Renal pelvis (tissue), 4 donors: Measurements from ENCODE around the gene LRRK1. TPM values are rescaled to one million over a fixed set of nuclear protein-coding genes. Genes with fewer than 3 reads are reported as not detected.

Source experiments
- DNase-seq: peaks from one replicate; pipeline ENCODE4 v3.0.0-alpha.2; 2013
- polyA plus RNA-seq, 3 donors: library from polyadenylated mRNA; unstranded; fragments of 120-200 nt; gene quantifications; one replicate each; pipeline ENCODE4 v1.2.1, GENCODE V29; 2013; ENCODE audit not compliant: insufficient read length in 3 of 3

Gene LRRK1
- polyA plus RNA-seq, 3 donors = 2.7 to 3.9 (median 3.8) TPM

GRCh38 chr15:100972975-100973350 is 53.8 kb downstream of the LRRK1 start:
- no peak for DNase-seq

DNA sequence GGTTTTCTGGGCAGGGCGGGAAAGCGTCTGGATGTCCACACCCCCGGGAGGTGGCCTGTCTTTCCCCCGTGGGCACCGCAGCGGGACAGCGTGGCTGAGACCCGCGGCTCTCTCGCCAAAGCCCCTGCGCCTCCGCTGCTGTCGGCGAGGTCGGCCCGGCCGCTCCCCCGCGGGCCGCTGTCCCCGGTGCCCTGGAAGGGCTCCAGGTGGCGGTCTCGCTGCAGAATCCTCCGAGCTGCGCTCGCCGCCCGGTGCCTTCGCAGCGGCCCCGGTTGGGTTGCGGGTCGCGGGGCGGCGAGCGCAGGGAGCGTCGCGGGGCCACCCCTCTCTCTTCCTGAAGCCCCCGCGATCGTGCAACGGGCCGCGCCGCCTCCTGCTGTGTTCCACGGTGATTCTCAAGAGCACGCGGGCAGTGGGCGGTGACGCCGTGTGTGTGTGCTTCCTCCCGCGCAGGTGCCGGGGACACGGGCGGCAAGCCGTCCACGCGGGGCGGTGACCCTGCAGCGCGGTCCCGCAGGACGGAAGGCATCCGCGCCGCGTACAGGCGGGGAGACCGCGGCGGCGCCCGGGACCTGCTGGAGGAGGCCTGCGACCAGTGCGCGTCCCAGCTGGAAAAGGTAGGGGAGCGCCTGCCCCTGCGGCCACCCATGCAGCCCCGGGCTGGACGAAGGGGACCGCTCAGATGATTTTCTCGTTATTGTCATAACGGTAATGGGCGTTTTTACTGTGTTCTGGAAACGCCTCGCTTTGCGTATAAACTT is 54.4 kb downstream of the LRRK1 start:
- DNase-seq = no peak

DNA sequence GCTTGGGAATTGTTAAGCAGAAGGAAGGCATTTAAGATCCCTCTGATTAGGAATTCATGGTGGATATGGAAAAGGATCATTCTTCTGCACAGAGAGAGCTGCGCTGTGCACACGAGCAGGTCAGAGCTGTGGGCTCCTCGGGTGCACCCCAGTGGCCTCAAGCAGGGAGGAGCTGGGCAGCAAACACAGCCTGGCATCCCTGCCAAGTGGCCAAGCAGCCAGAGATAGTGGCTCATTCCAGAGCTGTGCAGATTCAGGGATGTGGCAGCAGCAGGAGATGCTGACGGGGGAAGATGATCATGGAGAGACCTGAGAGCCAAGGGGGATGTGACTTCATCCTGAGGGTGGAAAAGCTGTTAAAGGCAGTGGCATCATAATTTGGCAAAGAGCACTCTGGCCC is 55.9 kb downstream of the LRRK1 start:
- DNase-seq = no peak

GRCh38 chr15:100980410-100981046 is 61.4 kb downstream of the LRRK1 start:
- DNase-seq = no peak

- no peak for DNase-seq
These were observed 61.9 kb downstream of the LRRK1 start for GRCh38 chr15:100981086-100981485.

DNA sequence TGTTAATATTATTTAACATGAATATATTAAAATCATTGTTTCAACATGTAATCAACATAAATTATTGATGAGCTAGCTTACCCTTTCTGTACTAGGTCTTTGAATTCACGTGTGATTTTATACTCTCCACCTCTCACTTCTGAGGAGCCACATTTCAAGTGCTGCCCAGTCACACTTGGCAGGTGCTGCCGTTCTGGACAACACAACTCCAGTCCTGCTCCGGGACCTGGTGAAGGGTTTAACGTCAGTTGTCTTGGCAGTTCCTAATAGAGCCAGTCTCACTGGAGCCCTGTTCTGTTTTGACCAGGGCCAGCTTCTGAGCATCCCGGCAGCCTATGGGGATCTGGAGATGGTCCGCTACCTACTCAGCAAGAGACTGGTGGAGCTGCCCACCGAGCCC is 64.1 kb downstream of the LRRK1 start:
- no peak for DNase-seq

GRCh38 chr15:100985401-100985800 is 66.2 kb downstream of the LRRK1 start:
- DNase-seq = no peak

- no peak for DNase-seq
These were observed 67.2 kb downstream of the LRRK1 start for GRCh38 chr15:100986158-100986896.

DNA sequence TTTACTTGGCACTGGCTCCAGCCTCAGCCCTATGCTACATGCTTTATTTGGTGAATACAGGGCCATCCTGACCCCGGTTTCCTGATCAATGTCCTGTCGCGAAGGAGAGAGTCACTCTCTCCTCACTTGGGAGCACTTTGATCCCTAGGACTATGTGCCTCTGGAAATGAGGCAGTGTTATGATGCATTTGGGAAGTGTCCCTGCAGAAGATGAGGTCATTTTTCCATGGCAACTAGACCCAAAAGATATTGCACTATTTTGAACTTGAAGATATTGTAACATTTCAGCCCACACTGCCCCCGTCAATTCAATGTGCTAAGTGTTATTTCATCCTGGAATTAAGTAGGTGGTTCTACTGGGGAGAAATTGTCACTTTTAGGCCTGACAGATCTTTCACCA is 68.0 kb downstream of the LRRK1 start:
- no peak for DNase-seq

- DNase-seq = no peak
These were observed 69.1 kb downstream of the LRRK1 start for GRCh38 chr15:100988297-100988696.

GRCh38 chr15:100988857-100989256 is 69.7 kb downstream of the LRRK1 start:
- no peak for DNase-seq

DNA sequence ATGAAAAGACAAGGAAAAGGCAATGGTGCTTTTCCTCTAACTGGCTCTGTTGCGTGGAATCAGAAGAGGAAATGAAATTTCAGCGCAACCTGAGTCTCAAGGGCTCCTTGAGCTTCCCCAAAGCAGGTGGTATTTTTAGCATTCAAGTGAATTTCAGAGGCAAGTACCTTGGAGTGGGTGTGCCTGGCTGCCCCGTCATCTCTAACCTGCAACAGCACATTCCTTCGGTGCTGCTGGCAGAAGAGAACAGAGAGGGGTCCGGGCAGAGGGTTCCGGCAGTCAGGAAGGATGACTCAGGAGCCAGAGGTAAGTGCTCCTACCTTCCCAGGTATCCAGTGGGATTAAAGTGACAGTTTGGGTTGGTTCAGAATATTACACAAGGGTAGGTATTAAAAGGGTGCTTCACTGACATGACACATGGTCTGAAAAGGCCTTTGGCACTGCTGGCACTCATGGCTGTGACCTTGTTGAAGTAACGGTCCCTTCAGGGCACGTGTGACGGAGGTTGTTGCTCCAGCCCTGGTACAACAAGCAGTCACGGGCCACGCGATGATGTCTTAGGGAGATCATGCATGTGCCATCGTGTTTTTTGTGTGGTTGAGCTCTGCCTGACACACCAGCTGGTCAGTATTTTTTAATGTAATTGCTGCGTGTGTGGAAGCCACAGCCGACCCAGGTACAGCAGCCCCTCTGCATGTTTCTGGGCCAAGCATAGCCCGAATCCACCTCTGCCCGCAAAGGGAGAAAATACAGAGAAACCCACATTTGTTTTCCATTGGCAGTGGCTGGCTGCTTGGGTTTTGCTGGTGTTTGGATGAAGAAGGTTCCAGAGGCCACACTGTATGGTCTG is 75.7 kb downstream of the LRRK1 start:
- DNase-seq = no peak

DNA sequence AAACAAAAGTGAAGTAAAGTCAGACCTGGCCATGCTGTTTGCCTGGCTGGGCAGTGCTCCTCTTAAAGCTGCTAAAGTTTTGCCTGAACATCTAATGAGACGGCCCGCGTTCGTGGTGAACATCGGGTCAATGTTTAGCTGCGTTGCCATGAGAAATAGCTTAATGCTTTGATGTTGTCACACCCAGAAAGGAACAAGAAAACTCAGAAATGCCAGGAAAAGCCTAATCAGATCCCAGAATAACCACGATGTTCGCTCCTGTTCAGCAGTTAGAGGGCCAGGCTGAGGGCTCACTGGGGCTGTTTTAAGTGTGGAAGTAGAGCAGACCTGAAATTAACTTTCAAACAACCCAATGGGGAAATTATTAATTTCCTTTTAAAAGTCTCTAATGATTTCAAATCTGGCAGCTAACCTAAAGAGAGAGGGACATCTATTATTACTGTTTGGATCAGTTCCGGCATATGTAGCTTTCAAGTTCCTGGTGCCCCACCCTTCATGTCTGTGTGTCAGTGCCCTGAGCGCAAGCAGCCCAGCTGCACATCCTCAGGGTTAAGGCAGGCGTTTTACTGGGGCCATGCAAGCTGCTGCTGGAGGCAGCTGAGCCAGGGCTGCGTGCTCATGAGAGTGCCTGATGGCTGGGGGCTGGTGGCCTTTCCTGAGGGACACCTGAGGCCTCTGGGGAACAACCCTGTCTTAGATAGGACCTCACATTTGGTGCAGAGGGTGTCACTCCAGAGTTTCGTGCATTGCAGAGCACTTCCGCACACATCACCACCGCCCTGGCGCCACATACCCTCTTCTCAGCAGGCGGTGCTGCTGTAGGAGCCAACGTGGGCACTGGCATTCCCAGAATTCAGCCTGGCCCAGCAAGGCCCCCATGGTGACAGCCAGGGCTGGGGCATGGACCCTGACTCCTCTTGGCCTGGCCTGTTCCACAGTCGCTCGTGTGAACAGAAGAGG is 76.6 kb downstream of the LRRK1 start:
- DNase-seq = no peak

DNA sequence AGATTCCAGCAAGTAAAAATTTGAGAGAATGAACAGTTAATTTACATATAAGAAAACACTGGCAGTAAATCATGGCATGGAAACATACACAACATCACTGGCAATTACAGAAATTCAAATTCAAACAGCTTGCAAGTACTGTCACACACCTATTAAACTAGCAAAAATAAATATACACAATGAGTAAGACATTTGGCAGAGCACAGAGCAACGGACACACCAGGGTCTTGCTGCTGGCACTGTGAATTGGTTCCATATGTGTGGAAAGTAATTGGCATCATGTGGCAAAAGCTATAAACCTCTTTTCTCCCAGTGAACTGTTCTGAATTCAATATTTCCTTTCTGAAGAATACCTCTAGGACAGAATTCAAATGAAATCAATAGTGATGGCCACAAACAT is 78.3 kb downstream of the LRRK1 start:
- no peak for DNase-seq

DNA sequence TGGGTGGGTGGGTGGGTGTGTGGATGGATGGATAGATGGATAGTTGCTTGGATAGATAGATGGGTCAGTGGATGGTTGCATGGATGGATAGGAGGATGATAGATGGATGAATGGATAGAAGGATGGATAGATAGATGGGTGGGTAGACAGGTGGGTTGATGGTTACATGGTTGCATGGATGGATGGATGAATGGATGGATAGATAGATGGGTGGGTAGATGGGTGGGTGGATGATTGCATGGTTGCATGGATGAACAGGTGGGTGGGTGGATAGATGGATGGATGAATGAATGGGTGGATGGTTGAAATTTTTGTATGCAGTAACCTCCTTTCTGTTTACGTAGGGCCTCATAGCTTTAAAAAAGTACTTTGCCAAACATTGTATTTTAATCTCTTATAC is 79.5 kb downstream of the LRRK1 start:
- no peak for DNase-seq

DNA sequence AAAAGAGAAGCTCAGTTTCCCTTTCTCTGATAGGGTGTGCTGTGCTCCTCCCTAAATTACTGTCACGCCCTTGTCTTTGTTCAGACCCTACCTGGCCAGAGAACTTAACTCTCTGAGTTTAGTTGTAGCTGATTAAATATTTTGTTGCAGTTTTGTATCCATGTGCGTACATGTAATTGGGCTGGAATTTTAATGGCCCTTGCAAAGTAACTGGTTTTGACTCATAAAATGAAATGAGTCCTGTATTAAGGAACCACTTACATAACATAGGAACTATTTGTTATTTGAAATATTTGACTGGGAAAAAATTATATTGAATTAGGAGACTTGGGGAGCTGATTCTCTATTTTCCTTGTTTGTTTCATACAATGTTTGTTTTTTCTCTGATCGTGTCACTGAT is 80.2 kb downstream of the LRRK1 start:
- DNase-seq = no peak

- no peak for DNase-seq
These were observed 81.1 kb downstream of the LRRK1 start for GRCh38 chr15:101000271-101000681.

DNA sequence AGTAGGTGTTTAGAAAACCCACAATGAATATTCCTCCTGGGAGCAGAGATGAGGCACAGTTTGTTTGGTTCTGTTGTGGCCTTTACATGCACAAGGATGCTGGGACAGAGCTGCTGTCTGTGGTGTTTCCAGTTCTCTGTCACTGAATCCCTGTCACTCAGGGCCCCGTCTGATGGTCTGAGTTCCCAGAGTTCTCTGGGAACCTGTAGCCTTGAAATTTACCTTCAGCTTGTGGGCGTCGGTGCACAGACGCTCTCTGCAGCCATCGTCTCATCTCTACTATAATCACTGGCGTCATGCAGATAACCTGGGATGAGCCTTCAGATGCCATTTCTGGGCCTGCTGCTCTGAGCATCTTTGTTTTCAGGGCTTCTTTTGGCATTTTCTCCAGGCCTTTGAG is 81.9 kb downstream of the LRRK1 start:
- no peak for DNase-seq

DNA sequence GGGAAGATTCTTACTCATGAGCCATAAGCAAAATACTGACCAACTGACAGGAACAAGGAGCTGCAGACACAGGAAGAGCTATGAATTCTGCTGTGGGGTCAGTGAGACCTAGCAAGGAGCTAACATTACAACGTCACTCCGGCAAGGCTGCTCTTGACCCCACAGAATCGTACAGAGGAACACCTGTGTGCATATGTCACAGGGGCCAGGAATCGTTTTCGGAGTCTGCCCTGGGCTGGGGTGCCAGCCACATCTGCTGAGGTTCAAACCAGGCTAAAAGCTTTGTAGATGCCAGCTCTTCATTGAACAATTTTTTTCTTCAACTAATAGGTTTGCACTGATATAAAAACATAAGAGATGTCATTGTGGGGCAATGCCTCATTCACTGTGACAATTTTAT is 82.6 kb downstream of the LRRK1 start:
- no peak for DNase-seq

GRCh38 chr15:101003081-101003480 is 83.9 kb downstream of the LRRK1 start:
- DNase-seq = no peak

DNA sequence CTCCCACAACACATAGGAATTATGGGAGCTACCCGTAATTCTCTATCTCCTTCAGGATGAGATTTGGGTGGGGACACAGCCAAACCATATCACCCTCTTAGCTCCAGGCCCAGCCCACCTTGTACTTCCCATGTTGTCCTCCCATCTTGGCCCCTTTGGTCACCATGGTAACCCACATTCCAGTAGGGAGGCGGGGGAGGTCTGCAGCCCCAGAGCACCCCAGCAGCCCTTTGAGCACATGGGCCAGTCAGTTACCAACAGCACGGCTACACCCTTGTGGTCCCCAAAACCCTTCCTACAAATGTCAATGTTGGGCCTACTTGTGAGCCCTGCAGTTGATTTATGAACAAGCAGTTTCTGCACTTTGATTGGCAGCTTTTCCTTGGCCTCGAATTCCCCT is 84.5 kb downstream of the LRRK1 start:
- no peak for DNase-seq
